NCI-H1694 treated with DMSO at 0.1 percent for 48 hours (cell line): ENCODE results near the gene CORO2B.

Experiments
- DNase-seq: peaks from one replicate; lab custom pipeline; 2025; lab: John Stamatoyannopoulos, UW

Gene CORO2B

GRCh38 chr15:68574046-68574445 lies 4.7 kb upstream of the CORO2B start:
- DNase-seq, result peak; percentile 8

- no peak for DNase-seq
Observed at GRCh38 chr15:68574629-68575028, 4.2 kb upstream of the CORO2B start.

GRCh38 chr15:68576235-68576892 lies 2.4 kb upstream of the CORO2B start:
- peak; percentile 89 for DNase-seq

- DNase-seq, result peak; percentile 23
Observed at GRCh38 chr15:68578175-68578979, 416 bp upstream of the CORO2B start.

- no peak for DNase-seq
Observed at GRCh38 chr15:68580026-68580882, 1.5 kb downstream of the CORO2B start.

- DNase-seq, result no peak
Observed at GRCh38 chr15:68580883-68581155, 2.0 kb downstream of the CORO2B start.

GRCh38 chr15:68581725-68582124 lies 2.9 kb downstream of the CORO2B start:
- no peak for DNase-seq

GRCh38 chr15:68582236-68582635 lies 3.4 kb downstream of the CORO2B start:
- no peak for DNase-seq

GRCh38 chr15:68582864-68583263 lies 4.1 kb downstream of the CORO2B start:
- no peak for DNase-seq

GRCh38 chr15:68583321-68583720 lies 4.5 kb downstream of the CORO2B start:
- no peak for DNase-seq

GRCh38 chr15:68583936-68584755 lies 5.4 kb downstream of the CORO2B start:
- DNase-seq, result no peak

- DNase-seq, result no peak
Observed at GRCh38 chr15:68584756-68585573, 6.2 kb downstream of the CORO2B start.

- no peak for DNase-seq
Observed at GRCh38 chr15:68585574-68586273, 6.9 kb downstream of the CORO2B start.

- no peak for DNase-seq
Observed at GRCh38 chr15:68586274-68586961, 7.6 kb downstream of the CORO2B start.

- DNase-seq, result no peak
Observed at GRCh38 chr15:68587769-68588385, 9.1 kb downstream of the CORO2B start.

GRCh38 chr15:68589053-68589452 lies 10.3 kb downstream of the CORO2B start:
- no peak for DNase-seq

GRCh38 chr15:68589783-68590710 lies 11.3 kb downstream of the CORO2B start:
- DNase-seq, result no peak

GRCh38 chr15:68590721-68591389 lies 12.1 kb downstream of the CORO2B start:
- DNase-seq, result no peak
